GM06990 (cell line): ENCODE measurements around the gene ANAPC16.

Experiments used
- DNase-seq: peaks from one replicate; pipeline ENCODE4 v3.0.0-alpha.2; 2011; ENCODE audit not compliant: insufficient read length; ENCODE audit errors: extremely low read depth
- H3K27me3 ChIP-seq: replicated peaks from 2 replicates; pipeline ENCODE4 v1.6.0; 2011; ENCODE audit warnings: low read length; ENCODE audit not compliant: control insufficient read depth, insufficient read depth
- H3K36me3 ChIP-seq: 2 replicates; pipeline ENCODE4 v1.5.1; 2011; ENCODE audit warnings: low read length; ENCODE audit not compliant: control insufficient read depth, insufficient read depth
- H3K4me3 ChIP-seq: replicated peaks from 2 replicates; pipeline ENCODE4 v1.5.1; 2011; ENCODE audit warnings: low read depth, mild to moderate bottlenecking, control low read depth, low read length
- CTCF ChIP-seq: IDR thresholded peaks from 2 replicates; pipeline ENCODE4 v1.5.1; 2011; ENCODE audit warnings: low read length, control low read depth, mild to moderate bottlenecking, inconsistent platforms; ENCODE audit not compliant: insufficient read depth, poor library complexity, severe bottlenecking

The ANAPC16 gene

GRCh38 chr10:72234560-72235095, 18.8 kb downstream of the ANAPC16 start:
- Histone ChIP-seq H3K4me3 (no peak overlapping the region), H3K27me3 (no peaks in the 10 kb centered on the region), H3K36me3 (peaks cover 9% of the 10 kb centered on the region)
- TF ChIP-seq CTCF, result no peak
- DNase-seq, result no peak

GRCh38 chr10:72235544-72236279, 19.9 kb downstream of the ANAPC16 start:
- TF ChIP-seq CTCF, result no peak
- Histone ChIP-seq H3K4me3 (no peak overlapping the region), H3K36me3 (peaks cover 8% of the 10 kb centered on the region), H3K27me3 (no peaks in the 10 kb centered on the region)
- DNase-seq, result no peak

GRCh38 chr10:72238392-72239175, 22.8 kb downstream of the ANAPC16 start:
- Histone ChIP-seq H3K27me3 (no peaks in the 10 kb centered on the region), H3K36me3 (peaks cover 1% of the 10 kb centered on the region), H3K4me3 (no peak overlapping the region)
- no peak for DNase-seq
- no peak for TF ChIP-seq CTCF

- TF ChIP-seq CTCF, result no peak
- Histone ChIP-seq H3K4me3 (no peak overlapping the region), H3K36me3 (peaks cover 1% of the 10 kb centered on the region), H3K27me3 (no peaks in the 10 kb centered on the region)
- DNase-seq, result no peak
Measured at GRCh38 chr10:72239409-72239808, 23.6 kb downstream of the ANAPC16 start.

- Histone ChIP-seq H3K27me3 (no peaks in the 10 kb centered on the region), H3K4me3 (no peak overlapping the region), H3K36me3 (no peaks in the 10 kb centered on the region; the same call in 1 of the 2 replicates)
- no peak for DNase-seq
- no peak for TF ChIP-seq CTCF
Measured at GRCh38 chr10:72240371-72240770, 24.6 kb downstream of the ANAPC16 start.
